SK-N-SH (cell line): ENCODE results near the gene LRCOL1.
A peak's percentile ranks its signal among the peaks of the same experiment; 100 is the strongest.

ENCODE experiments used
- CTCF ChIP-seq: fragments of 200-600 bp; sonication (generic); IDR thresholded peaks from 2 replicates; pipeline ENCODE4 v1.6.1; 2017; ENCODE audit warnings: antibody characterized with exemption, mild to moderate bottlenecking, moderate library complexity
- EP300 ChIP-seq, 2 experiments: IDR thresholded peaks; 2 replicates each; pipeline versions ENCODE4 v1.4.0 to v1.6.1; 2012; ENCODE audit warnings: borderline replicate concordance in 1 of 2, low read depth in 1 of 2, low read length in 1 of 2
- GABPA ChIP-seq: IDR thresholded peaks from 2 replicates; pipeline ENCODE4 v1.4.0; 2012; ENCODE audit warnings: low read depth, mild to moderate bottlenecking
- JUND ChIP-seq: IDR thresholded peaks from 2 replicates; pipeline ENCODE4 v1.4.0; 2012
- MAX ChIP-seq: IDR thresholded peaks from 2 replicates; pipeline ENCODE4 v1.4.0; 2012; ENCODE audit warnings: low read depth
- MXI1 ChIP-seq: IDR thresholded peaks from 2 replicates; pipeline ENCODE4 v1.6.1; 2012; ENCODE audit warnings: mild to moderate bottlenecking, low read depth, low read length, improper control_type of control experiment
- YY1 ChIP-seq: IDR thresholded peaks from 2 replicates; pipeline ENCODE4 v1.4.0; 2012; ENCODE audit warnings: low read depth, mild to moderate bottlenecking

- TF ChIP-seq MAX (peak; percentile 12; the same call in 1 of the 2 replicates), CTCF (no peak), EP300 (IDR thresholded peaks at IDR 0.05; ENCODE audit: borderline replicate concordance in 1 of 2, low read depth in 1 of 2, low read length in 1 of 2) (no peak), MXI1 (peak; percentile 21; the same call in 1 of the 2 replicates), GABPA (no peak), YY1 (no peak), JUND (no peak)
These were observed 50.1 kb downstream of the LRCOL1 start for GRCh38 chr12:132560364-132560613.
